Measurements from ENCODE around the gene SYT1. TPM values are rescaled to one million over a fixed set of nuclear protein-coding genes. Genes with fewer than 3 reads are reported as not detected.

The SYT1 gene
- total and polyA plus RNA-seq, 2 of the 4 experiments (the other 2 are of a cell fraction): 2.8 to 3.0 TPM

GRCh38 chr12:79439175-79439825 lies 574.7 kb downstream of the SYT1 start:
- H3K9me1 ChIP-seq (ENCODE audit: insufficient read depth, low read length): no peaks in the 10 kb centered on the region; the same call in 1 of the 2 replicates
- no peak overlapping the region for H4K8ac ChIP-seq (ENCODE audit: low read depth in 2 of 2, low read length in 2 of 2)
- no peaks in the 10 kb centered on the region for H3K36me3 ChIP-seq (ENCODE audit: control insufficient read depth, insufficient read depth, low read length)
- dilution Hi-C loops (cut with HindIII; ENCODE audit: low sequenced_read_pairs, unreplicated experiment): no loop called here
- peak overlapping the region; percentile 41 for H2BK5ac ChIP-seq (ENCODE audit: low read depth, low read length, poor library complexity, severe bottlenecking)
- no peak overlapping the region for H3K56ac ChIP-seq (ENCODE audit: extremely low read depth, insufficient read depth, low read length)
- H3K4me3 ChIP-seq (ENCODE audit: insufficient read depth, low read depth, low read length): no peak overlapping the region
- ChIA-PET CTCF (interaction anchor here (2.2 kb wide), 1 partner anchor 19 kb away, joined by 7 read pairs; no protein-coding TSS in a partner anchor), POLR2A (ENCODE audit: unreplicated experiment) (interaction anchor here (0.6 kb wide), 1 partner anchor 100 kb away, joined by 3 read pairs; no protein-coding TSS in a partner anchor)
- no peaks in the 10 kb centered on the region for H4K20me1 ChIP-seq (ENCODE audit: insufficient read depth, low read length)
- H2AFZ ChIP-seq (replicated peaks; ENCODE audit: low read length, poor library complexity): no peak overlapping the region
- no peaks in the 10 kb centered on the region for H3K27me3 ChIP-seq (ENCODE audit: control insufficient read depth, insufficient read depth, low read length)
- in situ Hi-C loops (cut with MboI; ENCODE audit: low sequenced_read_pairs): no loop called here
- peak overlapping the region; percentile 7; the same call in 1 of the 2 replicates for H3K4me2 ChIP-seq (ENCODE audit: low read depth, low read length)
- intact Hi-C loops (cut with micrococcal nuclease): no loop called here
- H2BK20ac ChIP-seq (ENCODE audit: low read depth, low read length): no peak overlapping the region; the same call in 1 of the 2 replicates
- no peak overlapping the region for H4K5ac ChIP-seq (ENCODE audit: low read depth, low read length)
- no CpG with 5 or more reads among the region's 3 CpGs for WGBS, 2 experiments (ENCODE audit: extremely low coverage in 2 of 2, insufficient read length in 1 of 2)
- no peak overlapping the region for H2AK9ac ChIP-seq (replicated peaks; ENCODE audit: low read depth, low read length, poor library complexity)
- peak overlapping the region; percentile 29; the same call in 1 of the 2 replicates for H2BK120ac ChIP-seq (ENCODE audit: low read depth, low read length)
- BruUV-seq (replicated peaks): no TSS peak
- no peaks in the 10 kb centered on the region for H3K79me1 ChIP-seq (ENCODE audit: low read depth in 1 of 2, low read length in 2 of 2)
- ATAC-seq (ENCODE audit: low read depth) (no peak), DNase-seq (no peak)
- H3K4ac ChIP-seq (ENCODE audit: low read depth, low read length): peak overlapping the region; percentile 38; the same call in 1 of the 2 replicates
- H2AK5ac ChIP-seq (ENCODE audit: low read depth, low read length): no peak overlapping the region
- H2BK15ac ChIP-seq (ENCODE audit: low read depth, low read length): no peak overlapping the region
- no peak overlapping the region for H3K27ac ChIP-seq (ENCODE audit: insufficient read depth, low read length)
- H3K9me3 ChIP-seq (ENCODE audit: control insufficient read depth, insufficient read depth, low read length): no peaks in the 10 kb centered on the region
- no peak overlapping the region for H3K18ac ChIP-seq (ENCODE audit: low read depth, low read length)
- H3K4me1 ChIP-seq (ENCODE audit: control insufficient read depth, insufficient read depth, low read length): no peaks in the 10 kb centered on the region; the same call in 1 of the 2 replicates
- no peak overlapping the region for H3K23ac ChIP-seq (ENCODE audit: low read depth, low read length)
- no peak overlapping the region for H3K9ac ChIP-seq (ENCODE audit: low read depth, low read length)
- peak overlapping the region; percentile 28; the same call in 1 of the 2 replicates for H3K14ac ChIP-seq (replicated peaks; ENCODE audit: low read depth, low read length)
- H4K91ac ChIP-seq (ENCODE audit: insufficient read depth, low read depth, low read length): no peak overlapping the region
- TF ChIP-seq SMC3 (IDR thresholded peaks at IDR 0.05; ENCODE audit: low read depth, low read length) (no peak), ELK1 (IDR thresholded peaks at IDR 0.05; ENCODE audit: borderline replicate concordance, low read depth, low read length) (no peak), MAFK (IDR thresholded peaks at IDR 0.05; ENCODE audit: low read depth, low read length) (no peak), CEBPB (IDR thresholded peaks at IDR 0.05; ENCODE audit: low read depth, low read length) (no peak), RFX5 (IDR thresholded peaks at IDR 0.05; ENCODE audit: low read depth, low read length) (no peak), USF2 (IDR thresholded peaks at IDR 0.05; ENCODE audit: low read depth, low read length) (no peak), CHD1 (IDR thresholded peaks at IDR 0.05; ENCODE audit: low read depth, low read length) (no peak), RCOR1 (IDR thresholded peaks at IDR 0.05; ENCODE audit: insufficient replicate concordance, low read length) (no peak), RAD21 (IDR thresholded peaks at IDR 0.05; ENCODE audit: low read length) (no peak), BHLHE40 (IDR thresholded peaks at IDR 0.05; ENCODE audit: low read depth, low read length) (no peak), MAZ (IDR thresholded peaks at IDR 0.05; ENCODE audit: borderline replicate concordance, low read depth, low read length) (no peak), FOS (IDR thresholded peaks at IDR 0.05; ENCODE audit: low read depth, low read length) (no peak), MXI1 (IDR thresholded peaks at IDR 0.05; ENCODE audit: borderline replicate concordance, low read depth, low read length) (no peak), CTCF (conservative IDR thresholded peaks at IDR 0.05; ENCODE audit: low read depth, low read length) (no peak), POLR2A (IDR thresholded peaks at IDR 0.05; ENCODE audit: low read depth, low read length) (no peak)
